GM12891 (cell line): ENCODE results near the gene BLMH.
"Not testable (repeated sequence)": the region's sequence is repeated elsewhere in the genome, so short reads cannot be mapped to it uniquely, and the experiment has no call there.

Experiments
- DNase-seq: peaks from one replicate; pipeline ENCODE4 v3.0.0; 2011; ENCODE audit warnings: low spot score; ENCODE audit not compliant: insufficient read length
- FAIRE-seq: peaks from 2 replicates; lab custom pipeline; 2011; peaks lifted over from hg19 to GRCh38; lab: Jason Lieb, UNC
- PAX5 ChIP-seq: IDR thresholded peaks from 2 replicates; pipeline ENCODE4 v1.6.1; 2011; ENCODE audit warnings: low read length, moderate library complexity, mild to moderate bottlenecking; ENCODE audit not compliant: insufficient read depth, severe bottlenecking
- POLR2A ChIP-seq: IDR thresholded peaks from 2 replicates; pipeline ENCODE4 v1.6.1; 2011; ENCODE audit warnings: low read depth, low read length, control low read depth
- POLR2AphosphoS5 ChIP-seq: IDR thresholded peaks from 2 replicates; pipeline ENCODE4 v1.6.1; 2011; ENCODE audit warnings: low read depth, low read length, control low read depth
- POU2F2 ChIP-seq: IDR thresholded peaks from 2 replicates; pipeline ENCODE4 v1.6.1; 2011; ENCODE audit warnings: low read depth, mild to moderate bottlenecking, control low read depth, low read length, moderate library complexity
- SPI1 ChIP-seq: IDR thresholded peaks from 2 replicates; pipeline ENCODE4 v1.6.1; 2011; ENCODE audit warnings: low read depth, low read length, control low read depth
- TAF1 ChIP-seq: IDR thresholded peaks from 2 replicates; pipeline ENCODE4 v1.6.1; 2011; ENCODE audit warnings: low read depth, low read length, control low read depth

BLMH gene

DNA sequence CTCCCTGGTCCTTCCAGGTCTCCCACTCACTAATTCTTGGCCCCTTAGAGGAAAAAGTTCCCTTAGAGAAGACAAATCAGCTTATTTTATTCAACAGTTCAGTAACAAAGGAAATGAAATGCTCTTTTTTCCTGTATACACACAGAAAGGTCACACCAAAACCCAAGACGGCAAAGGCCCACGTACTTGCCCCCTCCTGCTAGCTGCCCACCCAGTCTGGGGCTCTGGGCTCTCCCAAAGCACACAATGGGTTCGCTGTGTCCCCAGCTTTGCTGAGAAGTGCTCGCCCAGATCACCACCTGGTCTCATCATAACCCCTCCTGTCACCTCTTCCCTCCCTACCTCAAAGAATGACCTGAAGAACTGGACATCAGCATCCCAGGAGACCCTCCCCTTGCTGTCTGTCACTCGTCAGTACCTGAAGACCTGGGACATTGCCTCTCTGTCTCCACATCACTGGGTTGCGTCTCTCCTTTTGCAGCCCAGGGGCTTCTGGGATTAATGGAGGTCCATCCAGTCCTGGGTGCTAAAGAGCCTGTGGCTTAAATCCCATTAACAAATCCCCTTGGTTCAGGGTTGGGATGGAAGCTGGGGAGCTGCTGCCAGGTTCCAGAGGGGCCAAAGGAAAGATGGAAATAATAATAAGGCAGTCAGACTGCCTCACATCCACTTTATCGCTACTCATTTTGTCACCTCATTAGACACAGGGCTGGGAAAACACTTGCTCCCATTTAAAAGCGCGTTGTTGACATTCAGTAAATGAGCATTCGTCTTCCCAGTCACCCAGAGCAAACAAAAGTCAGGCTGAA, 59.5 kb downstream of the BLMH start:
- FAIRE-seq, result no peak
- no peak for DNase-seq
- TF ChIP-seq POLR2AphosphoS5, result no peak
- TF ChIP-seq SPI1, result no peak
- TF ChIP-seq POLR2A, result no peak
- TF ChIP-seq PAX5, result no peak
- TF ChIP-seq POU2F2, result no peak
- TF ChIP-seq TAF1, result no peak

DNA sequence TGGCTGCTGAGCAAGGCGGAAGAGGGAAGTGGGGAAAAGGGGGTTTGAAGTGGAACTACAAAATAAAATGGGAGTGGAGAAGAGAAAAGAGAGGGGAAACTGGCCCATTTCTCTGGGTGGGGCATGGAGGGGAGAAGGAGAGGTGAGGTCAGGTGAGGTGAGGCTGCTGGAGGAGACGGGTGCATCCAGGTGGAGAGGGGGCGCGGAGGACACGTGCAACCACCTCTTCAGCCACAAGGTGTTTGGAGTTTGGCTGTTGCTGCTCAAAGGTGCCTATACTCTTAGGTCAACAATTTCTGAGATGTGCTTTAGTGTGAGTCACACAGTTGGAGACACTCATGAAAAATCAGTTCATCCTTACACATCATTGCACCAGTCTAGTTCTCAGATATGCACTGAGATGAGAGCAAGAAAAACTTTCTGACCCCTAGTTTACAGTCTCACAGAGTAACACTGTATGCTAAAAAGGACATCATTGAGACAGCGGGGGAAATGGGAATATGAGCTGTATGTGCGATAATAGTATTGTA, 61.1 kb downstream of the BLMH start:
- no peak for DNase-seq
- TF ChIP-seq POLR2AphosphoS5, result no peak
- TF ChIP-seq SPI1, result no peak
- TF ChIP-seq POLR2A, result no peak
- no peak for TF ChIP-seq POU2F2
- TF ChIP-seq TAF1, result no peak
- no peak for TF ChIP-seq PAX5
- peak; percentile 56 for FAIRE-seq

DNA sequence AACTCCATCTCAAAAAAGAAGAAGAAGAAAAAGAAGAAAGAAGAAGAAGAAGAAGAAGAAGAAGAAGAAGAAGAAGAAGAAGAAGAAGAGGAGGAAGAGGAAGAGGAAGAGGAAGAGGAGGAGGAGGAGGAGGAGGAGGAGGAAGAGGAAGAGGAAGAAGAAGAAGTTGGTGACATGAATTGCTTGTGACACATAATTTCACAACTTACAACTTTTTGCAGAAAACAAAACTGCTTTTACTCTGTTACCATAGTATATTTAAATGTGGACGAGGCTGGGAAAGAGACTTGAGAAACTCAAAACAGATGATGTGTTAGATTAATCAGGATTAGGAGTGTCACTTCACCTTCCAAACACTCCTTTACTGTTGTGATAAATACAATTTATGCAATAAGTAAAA, 61.7 kb downstream of the BLMH start:
- DNase-seq, FAIRE-seq: not testable (repeated sequence)

DNA sequence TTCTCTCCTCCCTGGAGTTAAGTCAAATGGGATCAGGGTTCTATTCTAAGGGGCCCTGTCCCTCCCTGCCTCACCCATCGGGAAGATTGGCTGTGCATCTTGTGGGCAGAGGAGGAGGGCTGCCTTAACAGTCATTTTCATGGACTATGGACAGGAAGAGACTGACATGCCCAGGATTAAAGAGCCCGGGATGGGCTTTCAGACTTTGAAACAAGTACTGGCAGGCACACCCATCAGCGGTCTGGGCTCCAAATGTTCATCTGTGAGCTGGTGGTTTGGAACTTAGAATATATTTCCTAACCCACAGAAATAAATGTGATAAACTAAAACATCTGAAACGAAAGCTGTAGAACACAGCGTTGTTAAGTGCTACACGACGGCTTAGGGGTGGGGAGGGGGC, 62.7 kb downstream of the BLMH start:
- no peak for DNase-seq
- TF ChIP-seq POLR2A, result no peak
- TF ChIP-seq POLR2AphosphoS5, result no peak
- TF ChIP-seq TAF1, result no peak
- no peak for TF ChIP-seq POU2F2
- TF ChIP-seq PAX5, result no peak
- no peak for TF ChIP-seq SPI1
- FAIRE-seq, result no peak

DNA sequence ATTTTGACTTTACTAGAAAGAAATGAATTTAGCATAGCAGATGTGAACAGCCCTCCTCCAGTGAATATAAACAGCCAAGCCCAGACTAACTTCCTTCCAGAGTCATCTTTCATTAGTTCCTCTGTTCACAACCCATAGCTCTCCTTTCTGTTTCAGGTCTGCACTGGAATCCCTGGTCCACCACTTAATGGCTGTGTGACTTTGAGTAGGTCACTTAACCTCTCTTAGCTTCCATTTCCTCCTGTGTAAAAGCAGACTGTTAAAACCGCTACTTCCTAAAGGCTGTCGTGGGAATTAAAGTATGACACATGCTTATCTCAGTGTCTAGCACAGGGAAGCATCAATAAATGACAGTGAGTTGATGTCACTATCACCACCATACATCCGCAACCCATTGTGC, 63.7 kb downstream of the BLMH start:
- DNase-seq (no peak), FAIRE-seq (peak; percentile 59)
- TF ChIP-seq TAF1 (no peak), SPI1 (0 out of 2 replicates have a peak, but pooled peaks have one; percentile 2)

DNA sequence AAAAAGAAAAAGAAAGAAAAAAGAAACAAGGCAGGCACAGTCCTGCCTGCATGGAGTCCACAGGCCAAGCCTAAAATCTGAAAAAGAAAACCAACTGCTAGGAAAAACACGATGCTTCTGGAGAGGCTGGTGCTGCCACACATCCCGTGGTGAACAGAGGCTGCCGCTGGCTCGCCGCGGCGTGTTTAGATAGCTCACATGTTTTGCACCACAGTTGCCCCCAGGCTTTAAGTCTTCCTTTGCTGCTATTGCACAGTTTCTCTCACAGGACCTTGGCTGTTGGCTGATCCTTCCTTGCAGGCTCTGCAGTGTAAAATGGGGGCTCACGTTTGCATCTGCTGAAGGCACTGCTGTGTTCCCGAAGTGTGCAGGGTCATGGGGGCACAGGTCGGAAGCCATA, 64.9 kb downstream of the BLMH start:
- no peak for DNase-seq
- TF ChIP-seq SPI1, result no peak
- no peak for TF ChIP-seq PAX5
- no peak for TF ChIP-seq POLR2AphosphoS5
- no peak for TF ChIP-seq TAF1
- TF ChIP-seq POU2F2, result no peak
- TF ChIP-seq POLR2A, result no peak
- no peak for FAIRE-seq

DNA sequence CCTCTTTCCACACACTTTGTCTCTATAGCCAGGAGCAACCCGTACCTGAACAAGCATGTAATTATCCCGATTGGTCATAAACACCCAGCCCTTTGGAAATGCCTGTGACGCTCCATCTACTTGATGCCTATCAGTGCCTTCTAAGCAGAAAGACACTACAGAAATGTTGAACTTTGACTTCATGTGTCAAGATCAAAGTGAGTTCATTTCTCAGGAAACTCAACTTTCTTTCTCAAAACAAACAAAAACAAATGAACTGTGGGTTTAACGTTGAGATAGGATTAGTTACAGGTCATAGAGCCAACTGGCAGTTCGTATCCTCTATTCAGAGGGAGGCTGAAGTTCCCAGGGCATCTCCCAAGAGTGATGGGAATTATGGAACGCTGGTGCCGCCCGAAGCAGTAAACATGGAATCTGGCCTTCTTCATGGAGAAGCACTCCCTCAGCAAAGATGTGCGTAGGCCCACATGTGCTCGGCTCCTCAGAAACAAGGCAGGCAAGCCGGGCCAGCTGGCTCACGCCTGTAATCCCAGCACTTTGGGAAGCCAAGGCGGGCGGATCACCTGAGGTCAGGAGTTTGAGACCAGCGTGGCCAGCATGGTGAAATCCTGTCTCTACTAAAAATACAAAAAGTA, 65.7 kb downstream of the BLMH start:
- no peak for DNase-seq
- TF ChIP-seq TAF1, result no peak
- TF ChIP-seq SPI1, result no peak
- TF ChIP-seq POLR2A, result no peak
- no peak for FAIRE-seq

DNA sequence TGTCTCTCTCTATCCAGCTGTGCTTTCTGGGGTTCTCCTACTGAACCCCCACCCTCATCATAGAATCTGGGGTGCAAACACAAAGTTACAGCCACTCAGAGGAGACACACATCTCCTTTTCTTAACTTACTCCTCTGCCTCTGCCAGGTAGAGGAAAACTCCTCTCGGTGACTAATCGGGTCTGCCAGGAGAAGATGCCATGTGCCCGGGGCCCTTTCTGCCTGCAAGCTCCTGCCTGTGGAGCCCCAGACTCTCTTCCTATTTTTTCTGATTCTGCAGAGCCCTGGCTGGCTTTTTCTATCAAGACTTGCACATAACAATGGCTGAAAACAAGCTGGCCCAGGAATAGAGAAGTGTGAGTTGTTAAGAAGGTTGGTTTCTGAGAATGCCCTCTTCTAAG, 66.6 kb downstream of the BLMH start:
- no peak for DNase-seq
- TF ChIP-seq TAF1, result no peak
- TF ChIP-seq SPI1, result no peak
- FAIRE-seq, result no peak

DNA sequence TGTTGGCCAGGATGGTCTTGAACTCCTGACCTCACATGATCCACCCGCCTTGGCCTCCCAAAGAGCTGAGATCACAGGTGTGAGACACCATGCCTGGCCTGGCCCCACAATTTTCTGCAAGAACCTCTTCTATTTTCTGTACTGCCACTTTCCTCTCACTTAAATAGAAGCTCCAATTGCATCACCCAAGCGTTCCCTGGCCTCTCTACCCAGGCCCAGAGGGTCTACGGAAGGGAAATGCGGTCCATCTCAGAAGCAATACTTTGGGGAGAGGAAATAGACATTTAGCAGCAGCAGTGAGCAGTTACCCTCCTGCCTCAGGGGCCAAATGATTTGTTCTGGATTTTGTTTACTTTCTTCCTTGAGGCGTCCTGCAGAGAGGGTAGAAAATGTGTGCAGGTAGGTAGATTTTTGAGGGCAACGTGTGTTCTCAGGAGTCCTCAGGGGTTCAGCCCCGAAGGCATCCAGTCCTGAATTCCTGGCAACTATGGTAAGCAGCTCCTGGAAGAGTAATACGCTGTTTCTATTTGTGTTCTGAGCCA, 67.3 kb downstream of the BLMH start:
- DNase-seq (no peak), FAIRE-seq (no peak)
- TF ChIP-seq PAX5 (no peak), TAF1 (no peak), SPI1 (no peak), POLR2A (no peak), POU2F2 (no peak), POLR2AphosphoS5 (no peak)

DNA sequence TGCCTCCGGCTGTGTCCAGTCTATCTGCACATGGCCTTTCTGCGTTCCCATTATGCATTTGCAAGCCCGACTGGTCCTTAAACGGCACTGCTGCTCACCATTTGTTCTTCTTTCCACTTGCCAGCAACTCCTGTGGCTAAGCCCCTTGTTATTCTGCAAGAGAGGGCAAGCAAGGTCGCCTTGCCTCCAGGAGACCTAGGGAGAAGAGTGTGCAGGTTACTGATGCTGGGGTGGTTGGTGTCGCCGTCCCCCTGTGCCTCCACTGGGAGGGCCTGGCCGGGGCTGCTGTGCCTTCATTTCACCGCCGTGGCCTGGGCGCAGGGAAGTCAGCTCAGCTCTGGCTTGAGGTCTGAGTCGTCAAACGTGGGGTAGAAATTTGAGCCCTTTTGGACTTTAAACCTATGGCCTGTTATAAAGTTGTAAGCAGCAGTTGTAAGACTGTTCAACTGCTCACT, 69.0 kb downstream of the BLMH start:
- TF ChIP-seq SPI1, result no peak
- FAIRE-seq (no peak), DNase-seq (no peak)

DNA sequence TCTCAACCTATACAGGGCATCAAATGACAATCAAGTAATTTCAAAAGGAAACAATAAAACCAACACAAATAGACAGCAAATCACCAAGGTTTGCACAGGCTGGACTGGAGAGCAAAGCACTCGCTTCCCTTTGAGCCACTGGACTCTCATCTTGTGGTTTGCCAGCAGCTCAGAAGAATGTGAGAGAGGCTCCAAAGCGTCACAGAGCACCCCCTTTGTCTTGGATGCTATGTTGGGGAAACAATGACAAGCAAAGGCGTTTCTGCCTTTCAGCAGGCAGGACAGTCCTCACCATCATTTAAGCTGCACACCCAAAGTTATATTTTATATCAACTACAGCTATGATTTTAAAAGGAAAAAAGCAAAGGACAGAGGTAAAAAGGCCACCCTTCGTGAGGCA, 69.5 kb downstream of the BLMH start:
- TF ChIP-seq POLR2A (no peak), SPI1 (no peak), PAX5 (no peak), POLR2AphosphoS5 (no peak), POU2F2 (no peak), TAF1 (no peak)
- DNase-seq (no peak), FAIRE-seq (no peak)
